Embryonic facial prominence (tissue), 1 donor: ENCODE results near the gene AP3S1.
"Not testable (repeated sequence)": the region's sequence is repeated elsewhere in the genome, so short reads cannot be mapped to it uniquely, and the experiment has no call there.

ENCODE experiments used
- DNase-seq: peaks from one replicate; pipeline ENCODE4 v3.0.0-alpha.2; 2016; ENCODE audit errors: extremely low spot score

Gene AP3S1

DNA sequence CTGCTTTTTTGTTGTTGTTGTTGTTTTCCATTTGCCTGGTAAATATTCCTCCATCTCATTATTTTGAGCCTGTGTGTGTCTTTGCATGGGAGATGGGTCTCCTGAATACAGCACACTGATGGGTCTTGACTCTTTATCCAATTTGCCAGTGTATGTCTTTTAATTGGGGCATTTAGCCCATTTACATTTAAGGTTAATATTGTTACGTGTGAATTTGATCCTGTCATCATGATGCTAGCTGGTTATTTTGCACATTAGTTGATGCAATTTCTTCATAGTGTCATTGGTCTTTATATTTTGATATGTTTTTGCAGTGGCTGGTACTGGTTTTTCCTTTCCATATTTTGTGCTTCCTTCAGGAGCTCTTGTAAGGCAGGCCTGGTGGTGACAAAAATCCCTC is 16.8 kb upstream of the AP3S1 start:
- DNase-seq, result not testable (repeated sequence)

DNA sequence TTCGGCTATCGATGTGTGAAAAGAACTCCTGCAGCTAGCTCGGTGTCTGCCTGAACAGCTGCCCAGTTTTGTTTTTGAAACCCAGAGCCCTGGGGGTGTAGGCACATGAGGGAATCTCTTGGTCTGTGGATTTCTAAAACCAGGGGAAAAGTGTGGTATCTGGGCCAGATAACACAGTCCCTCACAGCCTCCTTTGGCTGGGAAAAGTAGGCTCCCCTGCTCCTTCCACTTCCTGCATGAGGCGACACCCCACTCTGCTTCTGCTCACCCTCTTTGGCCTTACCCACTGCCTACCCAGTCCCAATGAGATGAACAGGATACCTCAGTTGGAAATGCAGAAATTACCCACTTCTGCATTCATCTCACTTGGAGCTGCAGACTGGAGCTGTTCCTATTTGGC is 15.8 kb upstream of the AP3S1 start:
- no peak for DNase-seq

DNA sequence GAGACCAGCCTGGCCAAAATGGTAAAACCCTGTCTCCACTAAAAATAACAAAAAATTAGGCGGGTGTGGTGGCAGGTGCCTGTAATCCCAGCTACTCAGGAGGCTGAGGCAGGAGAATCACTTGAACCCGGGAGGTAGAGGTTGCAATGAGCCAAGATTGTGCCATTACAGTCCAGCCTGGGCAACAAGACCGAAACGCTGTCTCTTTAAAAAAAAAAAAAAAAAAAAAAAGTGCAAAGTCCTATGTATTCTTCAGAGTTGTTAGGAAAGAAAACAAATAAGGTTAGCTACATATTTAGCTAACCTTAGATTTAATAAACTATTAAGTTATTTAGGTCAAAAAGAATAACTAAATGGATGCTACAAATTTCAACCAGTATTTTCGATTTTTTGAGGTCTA is 11.8 kb upstream of the AP3S1 start:
- DNase-seq, result no peak

DNA sequence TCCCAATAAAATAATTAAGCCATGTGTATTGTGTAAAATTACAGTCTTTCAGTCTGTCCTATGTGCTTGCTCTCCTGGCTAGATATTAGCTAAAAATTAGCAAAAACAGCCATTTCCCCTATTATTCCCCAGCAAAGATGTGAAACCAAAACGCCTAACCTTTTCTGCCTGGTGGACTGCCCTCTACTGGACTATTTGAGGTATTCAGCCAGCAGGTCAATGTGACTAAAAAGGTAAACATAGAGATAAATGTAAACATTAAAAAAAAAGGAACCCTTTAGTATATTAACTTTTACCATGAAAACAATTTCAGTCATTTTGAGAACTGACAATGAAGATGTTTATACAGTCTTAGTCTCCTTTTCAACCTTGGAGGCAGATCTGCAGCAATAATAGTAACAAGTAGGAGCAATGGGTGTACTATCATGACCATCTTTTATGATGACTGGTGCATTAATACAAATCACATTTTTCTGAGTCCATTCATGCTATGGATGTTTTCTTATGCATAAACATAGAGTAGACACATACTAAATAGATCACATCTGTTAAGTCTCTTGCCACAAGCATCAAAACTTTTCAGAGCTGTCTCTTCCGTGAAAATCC is 10.5 kb upstream of the AP3S1 start:
- DNase-seq, result no peak

DNA sequence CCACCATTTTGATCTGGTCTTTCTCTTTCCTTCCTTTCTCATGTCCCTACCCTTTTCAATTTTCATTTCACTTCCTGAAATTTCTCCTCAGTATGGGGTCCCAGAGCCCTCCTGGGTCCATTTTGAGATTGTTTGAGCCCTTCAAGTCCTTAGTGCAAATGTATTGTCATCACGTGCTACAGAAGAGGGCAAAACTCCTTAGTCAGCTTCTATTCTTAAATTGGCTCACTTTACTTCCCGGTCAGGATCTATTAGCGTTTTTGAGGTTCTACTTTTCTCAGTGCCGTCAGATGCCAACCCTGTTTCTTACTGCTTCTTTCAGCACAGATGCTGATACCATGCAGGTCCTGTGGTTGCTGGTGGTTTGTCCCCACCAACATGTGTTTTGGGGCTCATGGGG is 6.3 kb upstream of the AP3S1 start:
- no peak for DNase-seq

DNA sequence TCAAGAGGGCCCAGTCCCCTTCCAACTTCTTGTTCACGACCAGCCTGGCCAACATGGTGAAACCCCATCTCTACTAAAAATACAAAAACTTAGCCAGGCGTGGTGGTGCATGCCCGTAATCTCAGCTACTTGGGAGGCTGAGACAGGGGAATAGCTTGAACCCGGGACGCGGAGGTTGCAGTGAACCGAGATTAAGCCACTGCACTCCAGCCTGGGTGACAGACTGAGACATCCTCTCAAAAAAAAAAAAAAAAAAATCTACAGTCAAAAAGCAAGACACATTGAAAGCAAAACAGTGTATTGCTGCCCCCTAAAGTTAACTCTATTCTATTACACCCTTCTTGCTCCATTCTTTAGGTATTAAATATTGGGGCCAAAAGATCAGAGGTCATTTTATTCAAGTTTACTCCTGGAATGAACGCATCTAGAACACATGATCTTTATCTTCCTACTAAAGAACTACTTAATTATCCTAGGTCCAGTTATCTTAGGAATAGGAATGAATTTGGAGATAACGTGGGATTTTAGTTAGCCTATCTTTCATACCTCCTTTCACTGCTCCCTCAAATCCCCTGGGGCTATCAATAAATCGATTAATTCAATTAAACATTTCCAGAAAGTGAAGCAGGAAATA is 2.7 kb upstream of the AP3S1 start:
- peak; percentile 29 for DNase-seq

DNA sequence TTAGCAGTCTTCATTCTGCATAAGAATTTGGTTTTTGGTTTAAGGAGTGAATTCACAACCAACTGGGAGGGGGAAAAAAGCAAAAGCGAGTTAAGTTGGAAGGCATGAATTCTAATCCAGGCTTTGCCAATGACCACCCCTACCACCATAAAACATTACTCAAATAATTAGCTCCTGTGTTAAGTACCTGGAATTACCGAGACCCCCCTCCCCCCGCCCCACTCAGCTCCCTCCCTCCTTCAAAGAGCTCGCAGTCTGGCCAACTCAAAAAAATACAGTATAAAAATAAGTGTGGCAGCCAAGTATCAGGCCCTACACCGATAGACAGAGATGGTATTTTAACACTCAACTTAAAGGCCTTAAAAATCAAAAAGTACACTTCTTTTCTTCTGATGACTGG is 862 bp upstream of the AP3S1 start:
- no peak for DNase-seq

DNA sequence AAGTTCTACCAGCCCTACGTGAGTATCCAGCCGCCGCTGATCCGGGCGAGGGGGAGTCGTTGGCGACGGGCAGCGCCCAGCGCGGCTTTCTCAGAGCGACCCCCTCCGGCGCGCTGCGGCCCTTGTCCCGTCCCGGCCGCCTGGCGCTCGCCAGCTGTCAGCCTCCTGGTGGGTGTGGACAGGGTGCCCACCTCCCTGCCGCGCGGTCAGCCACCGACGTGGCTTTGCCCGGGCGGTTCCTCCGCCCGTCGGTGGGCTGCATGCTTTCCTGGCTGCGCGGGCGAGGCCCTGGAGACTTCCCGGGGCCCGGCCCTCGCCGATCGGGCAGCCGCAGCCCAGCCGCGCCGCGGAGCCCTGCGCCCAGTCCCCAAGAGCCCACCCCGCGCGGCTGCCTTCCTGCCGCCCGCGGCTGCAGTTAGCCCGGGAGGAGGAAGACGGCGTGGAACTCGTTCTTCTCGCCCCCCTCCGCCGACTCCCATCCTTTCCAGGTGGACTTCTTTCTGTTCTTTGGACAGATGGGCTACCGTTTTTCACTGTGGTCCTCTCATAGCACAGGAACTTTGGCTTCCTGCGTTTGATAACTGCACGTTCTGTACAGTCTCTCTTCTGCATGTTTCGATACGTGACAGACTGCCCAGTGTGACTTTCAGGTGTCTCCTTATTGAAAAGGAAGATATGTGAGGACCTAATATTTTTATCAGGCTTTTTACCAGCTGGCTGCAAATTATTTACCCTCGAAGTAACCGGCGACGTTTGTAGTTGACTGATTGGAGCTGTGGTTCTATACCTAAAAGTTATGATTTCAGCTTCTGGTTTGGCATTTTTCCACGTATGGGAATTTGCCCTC is 577 bp downstream of the AP3S1 start:
- DNase-seq, result peak; percentile 12

DNA sequence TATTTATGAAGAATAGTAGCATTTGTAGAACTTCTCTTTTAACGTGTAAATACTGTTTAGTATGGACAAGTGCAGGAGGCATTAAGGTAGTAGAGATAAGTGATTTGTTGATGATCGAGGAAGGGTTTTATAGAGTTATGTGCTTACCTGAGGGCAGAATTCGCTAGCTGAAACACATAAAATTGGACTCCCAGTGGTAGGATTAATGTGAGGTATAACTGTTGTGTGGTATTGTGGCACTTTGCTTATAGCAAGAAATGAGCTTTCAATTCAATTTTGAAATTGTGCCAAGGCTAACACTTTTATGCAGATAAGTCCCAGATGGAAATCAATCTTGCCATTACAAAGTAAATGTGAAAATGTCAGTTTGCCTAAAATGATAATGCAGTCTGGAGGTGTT is 1.2 kb downstream of the AP3S1 start:
- DNase-seq, result no peak

DNA sequence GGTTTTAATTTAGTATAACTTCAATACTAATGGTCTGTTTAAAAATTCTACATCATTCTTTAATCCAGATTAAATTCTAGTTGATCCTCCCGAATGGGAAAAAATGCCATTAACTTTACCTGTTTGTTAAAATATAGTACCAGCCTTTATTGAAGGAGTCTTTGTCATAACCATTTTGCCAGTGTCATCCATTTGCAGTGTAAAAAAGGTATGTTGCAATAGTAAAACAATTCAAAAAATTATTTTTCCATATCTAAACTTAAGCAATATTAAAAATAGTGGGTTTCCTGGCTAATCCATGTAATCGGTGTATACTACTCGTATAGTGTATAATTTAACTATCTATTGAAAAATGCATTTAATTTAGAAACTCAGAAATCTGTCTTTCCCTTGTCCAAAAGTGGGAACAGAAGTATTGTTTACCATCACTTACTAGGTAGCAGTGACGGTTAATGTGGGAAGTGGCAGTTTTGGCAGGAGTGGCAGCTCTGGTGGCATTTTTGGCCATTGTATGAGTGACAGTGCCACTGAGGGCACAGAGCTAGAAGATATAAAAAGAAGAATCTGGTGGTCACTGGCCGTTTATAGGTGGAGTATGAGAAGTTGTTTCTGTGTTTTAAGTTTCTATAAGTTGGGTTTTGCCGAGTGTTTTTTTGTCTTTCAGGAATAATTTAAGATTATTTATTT is 1.9 kb downstream of the AP3S1 start:
- DNase-seq, result no peak

DNA sequence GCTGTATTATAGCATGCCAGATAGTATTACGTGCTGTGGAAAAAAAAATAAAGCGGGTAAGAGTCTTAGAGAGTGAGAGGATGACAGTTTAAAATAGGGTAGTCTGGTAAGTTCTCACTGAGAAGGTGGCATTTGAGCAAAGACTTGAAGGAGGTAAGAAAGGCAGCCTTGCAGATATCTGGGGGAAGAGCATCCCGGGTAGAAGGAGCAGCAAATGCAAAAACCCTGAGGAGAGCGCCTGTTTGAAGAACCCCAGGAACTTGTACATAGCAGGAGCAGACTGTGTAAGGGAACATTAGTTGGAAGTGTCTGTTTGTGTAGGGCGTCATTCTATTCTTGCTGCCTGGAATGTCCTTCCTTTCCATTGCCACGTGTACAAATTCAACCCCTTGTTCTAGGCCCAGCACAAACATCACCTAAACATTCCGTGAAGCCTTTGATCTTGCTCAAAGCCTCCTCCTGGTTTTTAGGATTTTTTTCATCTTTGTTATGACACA is 2.6 kb downstream of the AP3S1 start:
- DNase-seq, result no peak

DNA sequence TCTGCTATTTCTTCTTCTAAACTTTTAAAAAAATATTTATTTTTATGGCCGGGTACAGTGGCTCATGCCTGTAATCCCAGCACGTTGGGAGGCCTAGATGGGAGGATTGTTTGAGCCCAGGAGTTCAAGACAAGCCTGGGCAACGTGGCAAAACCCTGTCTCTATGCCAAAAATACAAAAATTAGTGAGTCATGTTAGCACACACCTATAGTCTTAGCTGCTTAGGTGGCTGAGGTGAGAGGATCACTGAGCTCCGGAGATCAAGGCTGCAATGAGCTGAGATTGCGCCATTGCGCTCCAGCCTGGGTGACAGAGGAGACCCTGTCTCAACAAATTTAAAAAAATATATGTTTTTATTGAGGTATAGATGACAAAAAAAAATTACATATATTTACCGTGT is 5.6 kb downstream of the AP3S1 start:
- no peak for DNase-seq

DNA sequence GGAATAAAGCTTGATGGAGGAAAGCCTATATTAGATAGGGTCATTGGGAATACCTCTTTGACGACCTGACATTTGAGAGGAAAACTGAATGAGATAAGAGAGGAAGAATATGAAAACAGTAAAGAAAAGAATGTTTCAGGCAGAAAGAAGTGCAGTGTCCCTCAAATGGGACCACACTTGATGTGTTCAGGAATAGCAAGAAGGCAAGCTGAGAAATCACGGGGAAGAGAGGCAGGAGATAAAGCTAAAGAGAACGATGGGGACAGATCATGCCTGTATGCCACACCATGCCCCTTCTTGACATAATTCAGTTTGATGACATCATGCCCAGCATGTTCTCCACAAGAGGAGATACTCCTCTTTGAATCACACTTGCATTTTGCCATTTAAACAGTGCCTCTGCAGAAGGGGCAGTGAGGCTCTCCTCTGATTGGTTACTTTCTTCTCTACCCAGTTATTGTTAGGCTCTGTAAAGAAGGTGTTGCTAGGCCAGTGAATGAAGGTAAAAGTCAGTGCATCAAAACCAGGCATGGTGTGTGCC is 7.6 kb downstream of the AP3S1 start:
- DNase-seq, result no peak

DNA sequence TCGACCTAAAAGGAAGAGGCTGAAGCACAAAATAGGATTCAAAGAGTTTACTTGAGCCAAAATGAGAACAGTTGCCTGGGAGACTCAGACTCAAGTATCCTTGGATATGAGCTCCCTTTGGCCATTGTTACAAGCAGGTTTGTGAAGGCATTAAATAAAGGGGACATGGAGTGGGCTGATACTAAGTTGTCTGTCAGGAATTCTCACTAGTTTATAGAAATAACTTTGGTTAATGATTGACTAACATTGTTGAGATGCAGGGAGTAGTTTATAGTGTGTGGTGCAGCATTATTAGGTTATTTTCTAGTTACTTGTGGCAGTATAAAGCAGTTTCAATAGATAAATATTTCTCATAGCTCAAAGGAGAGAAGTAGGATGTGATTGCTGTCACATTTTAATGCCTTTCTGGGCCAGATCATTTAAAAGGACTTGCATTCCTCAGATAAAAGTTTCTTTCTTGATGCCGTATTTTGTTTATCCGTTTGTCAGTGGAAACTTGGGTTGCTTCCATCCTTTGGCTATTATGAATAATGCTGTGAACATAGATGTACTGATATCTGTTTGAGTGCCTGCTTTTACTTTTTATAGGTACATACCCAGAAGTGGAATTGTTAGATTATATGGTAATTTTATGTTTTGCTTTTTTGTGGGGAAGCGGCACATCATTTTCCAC is 9.1 kb downstream of the AP3S1 start:
- DNase-seq, result no peak

DNA sequence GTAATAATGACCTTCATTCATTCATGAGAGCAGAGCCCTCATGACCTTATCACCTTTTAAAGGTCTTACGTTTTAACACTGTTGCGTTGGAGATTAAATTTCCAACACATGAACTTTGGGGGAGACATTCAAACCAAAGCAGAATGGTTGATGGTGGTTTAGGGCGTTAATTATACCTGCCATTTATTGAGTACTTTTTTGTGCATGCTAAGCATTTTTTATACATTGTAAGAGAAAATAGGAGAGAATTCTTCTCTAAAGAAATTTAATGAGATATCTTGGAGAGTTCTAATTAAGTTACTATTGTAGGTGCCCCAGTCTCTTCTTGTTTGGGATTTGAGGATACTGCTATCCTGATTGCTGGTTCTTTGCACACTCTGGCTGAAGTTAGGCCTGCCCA is 12.4 kb downstream of the AP3S1 start:
- DNase-seq, result no peak

DNA sequence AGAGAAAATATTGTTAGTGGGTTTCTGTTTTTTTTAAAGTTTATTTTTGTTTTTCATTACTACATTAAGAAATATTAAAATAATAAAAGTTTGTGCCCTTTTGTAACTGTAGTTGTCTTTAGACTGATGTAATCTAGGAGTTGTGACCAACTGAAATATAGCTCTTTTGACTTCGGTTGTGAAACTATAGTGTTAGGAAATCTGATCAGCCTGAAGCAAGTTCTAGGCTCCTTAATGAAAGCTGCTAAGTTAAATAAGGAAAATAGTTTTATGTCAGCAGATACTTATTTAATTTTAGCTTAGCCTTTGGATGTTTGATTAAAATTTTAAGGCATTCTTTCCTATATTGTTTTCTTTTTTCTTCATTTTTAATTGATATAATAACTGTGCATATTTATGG is 14.2 kb downstream of the AP3S1 start:
- DNase-seq, result no peak

DNA sequence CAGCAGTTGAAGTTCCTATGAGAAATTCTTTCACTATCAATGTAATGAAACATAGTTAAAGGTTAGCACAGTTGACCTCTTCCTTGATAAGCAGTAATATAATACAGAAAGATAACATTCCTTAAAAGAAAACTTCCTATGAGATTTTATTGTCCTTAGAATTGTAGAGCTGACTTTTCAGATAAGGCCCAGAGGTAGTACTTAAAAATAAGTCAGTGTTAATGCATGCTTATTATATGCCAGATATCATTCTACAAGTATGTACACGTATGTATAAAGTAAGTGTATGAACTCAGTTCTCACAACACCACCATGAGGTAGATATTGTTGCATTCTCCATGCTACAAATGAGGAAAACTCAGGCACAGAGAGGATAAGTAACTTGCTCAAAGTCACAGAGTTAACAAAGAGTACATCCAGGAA is 15.3 kb downstream of the AP3S1 start:
- DNase-seq, result no peak

DNA sequence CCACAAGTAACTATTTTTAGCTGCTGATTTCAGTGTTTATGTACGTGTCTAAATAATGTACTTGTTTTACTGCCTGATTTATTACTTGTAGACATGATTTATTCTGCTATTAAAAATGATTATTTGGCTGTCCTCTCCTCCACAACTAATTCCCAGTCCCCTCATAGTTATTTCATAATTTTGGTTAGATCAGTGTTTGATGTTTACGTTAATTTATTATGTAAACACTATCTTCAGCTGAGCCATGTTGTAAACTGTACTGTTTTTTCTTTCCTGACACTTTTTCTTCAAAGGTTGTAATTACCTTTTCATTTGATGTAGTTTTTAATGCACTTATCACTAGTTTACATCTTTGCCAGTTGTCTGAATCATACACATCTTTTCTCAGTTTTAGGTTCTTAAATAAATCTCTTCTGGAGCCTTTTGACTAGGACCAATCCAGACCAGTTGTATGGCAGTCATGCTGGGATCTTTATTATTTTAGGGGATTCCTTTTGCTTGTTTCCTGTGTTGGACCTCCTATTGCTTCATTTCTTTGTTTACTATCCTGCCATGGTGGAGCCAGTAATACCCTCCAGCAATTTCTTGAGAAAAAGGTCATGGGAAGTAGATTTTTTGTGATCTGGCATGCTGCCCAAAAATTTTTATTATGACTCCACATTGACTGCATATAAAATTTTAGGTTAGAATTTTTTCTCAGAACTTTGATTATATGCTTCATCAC is 16.1 kb downstream of the AP3S1 start:
- DNase-seq, result no peak

DNA sequence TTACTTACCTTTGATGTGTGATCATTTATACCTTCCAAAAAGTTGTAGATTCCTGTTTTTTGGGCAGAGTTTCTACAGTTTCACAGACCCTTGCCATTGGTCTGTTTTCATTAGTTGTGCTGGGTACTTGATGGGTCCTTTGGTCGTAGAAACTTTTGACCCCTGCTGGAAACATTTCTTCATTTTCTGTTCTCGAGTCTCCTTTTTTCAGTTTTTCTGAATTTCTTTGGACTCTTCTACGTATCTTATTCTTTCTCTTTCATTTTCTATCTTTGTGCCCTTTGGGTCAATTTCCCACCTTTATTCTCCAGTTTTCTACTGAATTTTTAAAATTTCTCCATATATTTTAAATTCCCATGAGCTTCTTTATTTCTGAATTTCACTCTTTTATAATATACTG is 16.7 kb downstream of the AP3S1 start:
- DNase-seq, result no peak

DNA sequence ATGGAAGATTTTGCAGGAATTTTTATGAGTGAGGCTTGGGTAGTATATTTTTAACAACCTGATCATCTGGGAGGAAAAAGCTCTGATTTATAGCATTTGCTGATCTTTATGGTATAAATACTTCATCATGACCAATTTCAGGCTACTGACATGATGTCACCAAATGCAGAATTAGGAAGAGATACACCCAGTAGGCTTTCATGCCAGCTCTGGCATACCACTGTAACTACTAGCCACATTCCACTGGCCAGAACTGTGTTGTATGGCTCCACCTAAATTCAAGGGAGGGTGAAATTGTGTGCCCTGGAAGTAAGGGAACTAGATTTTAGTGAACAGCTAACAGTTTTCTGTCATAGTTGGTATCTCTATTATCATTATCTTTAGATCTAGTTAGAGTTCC is 17.6 kb downstream of the AP3S1 start:
- DNase-seq, result no peak

DNA sequence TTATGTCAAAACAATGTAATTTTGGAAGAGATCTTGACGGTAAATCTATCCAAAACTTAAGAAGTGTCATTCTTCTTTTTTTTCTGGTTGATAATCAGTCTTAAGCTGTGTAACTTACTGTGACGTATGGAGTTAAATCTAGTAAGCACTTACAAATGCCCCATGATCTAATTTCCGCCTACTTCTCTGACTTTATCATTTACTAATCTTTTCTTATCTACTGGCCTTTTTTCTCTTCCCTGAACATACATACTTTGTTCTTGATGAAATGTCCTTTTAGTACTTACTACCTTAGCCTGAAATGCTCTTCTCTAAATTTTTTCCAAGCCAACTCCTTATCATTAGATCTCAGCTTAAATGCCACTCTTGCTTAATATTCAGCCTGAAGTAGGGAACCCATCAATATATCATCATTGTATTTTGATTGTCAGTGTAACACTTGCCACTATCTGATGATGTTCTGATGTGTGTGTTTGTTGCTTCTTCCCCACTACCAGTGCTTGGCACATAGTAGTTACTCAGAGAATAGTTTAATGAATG is 27.6 kb downstream of the AP3S1 start:
- DNase-seq, result no peak
